ENCODE results near the gene RNF141.

RNF141 gene

GRCh38 chr11:10485646-10486045 is 55.3 kb downstream of the RNF141 start:
- Histone ChIP-seq H3K4me3 (no peak overlapping the region), H3K36me3 (ENCODE audit: insufficient read depth, low read length) (no peaks in the 10 kb centered on the region), H3K27ac (no peak overlapping the region), H3K9me3 (ENCODE audit: low read depth, low read length) (no peaks in the 10 kb centered on the region), H3K9ac (ENCODE audit: insufficient read length) (no peak overlapping the region)
- no peak for TF ChIP-seq FOXP2 (optimal IDR thresholded peaks at IDR 0.05; ENCODE audit: control extremely low read depth, extremely low read length, insufficient read depth)
- TF ChIP-seq EZH2 (IDR thresholded peaks at IDR 0.05), result no peak
- no peak for TF ChIP-seq POLR2AphosphoS5 (IDR thresholded peaks at IDR 0.05; ENCODE audit: borderline replicate concordance, low read depth, low read length)
- no peak for DNase-seq (ENCODE audit: low read depth, low spot score)

DNA sequence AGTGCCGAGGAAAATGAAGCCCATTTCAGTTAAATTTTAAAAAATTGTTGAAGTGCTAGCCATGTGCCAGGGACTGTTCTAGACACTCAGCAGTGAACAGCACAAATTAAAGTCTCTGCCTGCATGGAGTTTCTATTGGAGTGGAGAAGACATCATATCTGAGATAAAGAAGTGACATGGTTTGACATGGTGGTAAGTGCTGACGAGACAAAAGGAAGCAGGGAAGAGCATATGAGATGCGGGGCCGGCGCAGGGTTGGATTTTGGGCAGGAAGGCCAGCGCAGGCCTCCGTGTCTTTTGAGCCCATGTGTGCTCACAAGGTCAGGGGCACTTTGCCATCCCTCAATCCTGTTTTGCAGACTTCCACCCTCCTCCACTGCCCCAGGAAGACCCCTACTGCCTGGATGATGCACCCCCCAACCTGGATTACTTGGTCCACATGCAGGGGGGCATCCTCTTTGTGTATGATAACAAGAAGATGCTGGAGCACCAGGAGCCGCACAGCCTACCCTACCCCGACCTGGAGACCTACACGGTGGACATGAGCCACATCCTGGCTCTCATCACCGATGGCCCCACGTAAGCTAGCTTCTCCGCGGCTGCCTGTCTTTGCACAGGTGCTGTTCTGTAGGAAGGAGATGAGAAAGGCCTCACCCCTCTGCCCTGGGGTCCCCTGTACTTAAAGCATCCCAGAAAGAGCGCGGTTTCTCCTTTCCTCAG is 56.4 kb downstream of the RNF141 start:
- DNase-seq (ENCODE audit: low read depth, low spot score), result no peak

GRCh38 chr11:10483584-10483983 is 57.4 kb downstream of the RNF141 start:
- no peak overlapping the region for H3K4me3 ChIP-seq
- H3K27ac ChIP-seq, result no peak overlapping the region
- H3K36me3 ChIP-seq (ENCODE audit: insufficient read depth, low read length), result no peaks in the 10 kb centered on the region
- TF ChIP-seq FOXP2 (optimal IDR thresholded peaks at IDR 0.05; ENCODE audit: control extremely low read depth, extremely low read length, insufficient read depth), result no peak
- DNase-seq (ENCODE audit: low read depth, low spot score), result no peak
- no peak overlapping the region for H3K9ac ChIP-seq (ENCODE audit: insufficient read length)
- no peaks in the 10 kb centered on the region for H3K9me3 ChIP-seq (ENCODE audit: low read depth, low read length)

More for the DNA sequence above, 56.4 kb downstream of the RNF141 start:
- TF ChIP-seq POLR2AphosphoS5 (IDR thresholded peaks at IDR 0.05; ENCODE audit: borderline replicate concordance, low read depth, low read length), result no peak
- TF ChIP-seq FOXP2 (optimal IDR thresholded peaks at IDR 0.05; ENCODE audit: control extremely low read depth, extremely low read length, insufficient read depth), result no peak
- TF ChIP-seq EZH2 (IDR thresholded peaks at IDR 0.05), result no peak
- no peaks in the 10 kb centered on the region for H3K36me3 ChIP-seq (ENCODE audit: insufficient read depth, low read length)
- H3K9ac ChIP-seq (ENCODE audit: insufficient read length), result no peak overlapping the region
- H3K4me3 ChIP-seq, result no peak overlapping the region
- H3K9me3 ChIP-seq (ENCODE audit: low read depth, low read length), result no peaks in the 10 kb centered on the region
- no peak overlapping the region for H3K27ac ChIP-seq

DNA sequence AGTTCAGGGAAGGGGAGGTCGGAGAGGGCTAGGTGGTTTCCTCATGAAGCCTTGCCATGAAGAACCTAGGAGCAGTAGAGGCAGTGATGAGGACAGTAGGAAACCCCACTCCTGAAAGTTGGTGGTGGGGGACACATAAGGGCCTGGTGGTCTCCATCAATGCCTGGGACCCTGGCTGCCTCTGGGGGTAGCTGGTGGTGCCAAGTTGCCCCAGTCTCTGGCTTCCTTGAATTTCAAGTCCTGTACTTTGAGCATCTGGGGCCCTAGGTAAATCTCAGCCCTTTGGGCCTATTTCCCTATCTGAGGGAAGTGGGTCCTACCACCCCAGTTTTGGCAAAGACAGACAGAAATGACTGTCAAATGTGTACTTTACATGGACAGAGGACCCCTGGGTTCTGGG is 57.8 kb downstream of the RNF141 start:
- no peak for DNase-seq (ENCODE audit: low read depth, low spot score)
- no peak overlapping the region for H3K4me3 ChIP-seq
- H3K9me3 ChIP-seq (ENCODE audit: low read depth, low read length), result no peaks in the 10 kb centered on the region
- no peaks in the 10 kb centered on the region for H3K36me3 ChIP-seq (ENCODE audit: insufficient read depth, low read length)
- no peak for TF ChIP-seq FOXP2 (optimal IDR thresholded peaks at IDR 0.05; ENCODE audit: control extremely low read depth, extremely low read length, insufficient read depth)
- no peak for TF ChIP-seq POLR2AphosphoS5 (IDR thresholded peaks at IDR 0.05; ENCODE audit: borderline replicate concordance, low read depth, low read length)
- no peak for TF ChIP-seq EZH2 (IDR thresholded peaks at IDR 0.05)
- H3K9ac ChIP-seq (ENCODE audit: insufficient read length), result no peak overlapping the region
- H3K27ac ChIP-seq, result no peak overlapping the region

GRCh38 chr11:10481560-10482349 is 59.2 kb downstream of the RNF141 start:
- H3K36me3 ChIP-seq (ENCODE audit: insufficient read depth, low read length), result no peaks in the 10 kb centered on the region
- no peak for TF ChIP-seq FOXP2 (optimal IDR thresholded peaks at IDR 0.05; ENCODE audit: control extremely low read depth, extremely low read length, insufficient read depth)
- H3K9me3 ChIP-seq (ENCODE audit: low read depth, low read length), result no peaks in the 10 kb centered on the region
- no peak overlapping the region for H3K9ac ChIP-seq (ENCODE audit: insufficient read length)
- H3K4me3 ChIP-seq, result no peak overlapping the region
- no peak overlapping the region for H3K27ac ChIP-seq
- no peak for DNase-seq (ENCODE audit: low read depth, low spot score)

DNA sequence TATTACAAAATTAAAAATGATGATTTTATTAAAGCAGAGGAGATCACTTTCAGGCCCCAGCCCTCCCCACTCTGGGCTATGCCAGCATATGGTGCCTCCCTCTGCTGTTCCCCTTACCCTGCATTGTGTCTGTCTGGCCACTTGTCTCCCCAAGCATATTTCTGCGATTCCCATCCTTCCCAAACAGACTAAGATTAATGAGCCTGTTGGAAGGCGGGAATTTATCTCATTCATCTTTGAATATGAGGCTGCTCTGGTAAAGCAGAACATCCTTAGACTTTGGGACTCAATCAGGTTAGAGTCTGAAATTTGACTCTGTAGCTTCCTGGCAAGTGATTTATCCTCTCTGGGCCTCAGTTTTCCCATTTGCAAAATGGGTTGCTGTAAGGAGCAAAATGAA is 60.2 kb downstream of the RNF141 start:
- Histone ChIP-seq H3K27ac (no peak overlapping the region), H3K9me3 (ENCODE audit: low read depth, low read length) (no peaks in the 10 kb centered on the region), H3K36me3 (ENCODE audit: insufficient read depth, low read length) (no peaks in the 10 kb centered on the region), H3K9ac (ENCODE audit: insufficient read length) (no peak overlapping the region), H3K4me3 (no peak overlapping the region)
- DNase-seq (ENCODE audit: low read depth, low spot score), result no peak
- TF ChIP-seq FOXP2 (optimal IDR thresholded peaks at IDR 0.05; ENCODE audit: control extremely low read depth, extremely low read length, insufficient read depth) (no peak), POLR2AphosphoS5 (IDR thresholded peaks at IDR 0.05; ENCODE audit: borderline replicate concordance, low read depth, low read length) (no peak), EZH2 (IDR thresholded peaks at IDR 0.05) (no peak)

DNA sequence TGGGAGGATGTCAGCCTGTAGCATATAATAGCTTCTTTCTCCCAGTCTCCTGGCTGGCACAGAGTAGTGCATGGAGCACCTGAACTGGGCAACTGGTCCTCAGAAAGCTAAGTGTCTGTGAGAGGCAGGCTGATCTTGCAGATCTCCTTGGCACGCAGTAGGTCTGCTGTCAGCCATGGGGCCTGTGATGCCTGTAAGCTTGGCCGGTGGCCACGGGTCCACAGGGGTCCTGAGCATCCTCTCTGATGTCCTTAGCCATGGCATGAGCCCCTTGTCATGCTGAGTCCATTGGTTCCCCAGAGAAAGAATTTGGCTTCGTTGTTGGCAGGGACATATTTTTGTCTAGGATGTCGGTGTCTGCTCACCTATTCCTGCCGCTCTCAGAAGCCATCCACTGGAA is 61.0 kb downstream of the RNF141 start:
- TF ChIP-seq POLR2AphosphoS5 (IDR thresholded peaks at IDR 0.05; ENCODE audit: borderline replicate concordance, low read depth, low read length) (no peak), FOXP2 (optimal IDR thresholded peaks at IDR 0.05; ENCODE audit: control extremely low read depth, extremely low read length, insufficient read depth) (no peak), EZH2 (IDR thresholded peaks at IDR 0.05) (no peak)
- H3K9me3 ChIP-seq (ENCODE audit: low read depth, low read length), result no peaks in the 10 kb centered on the region
- no peak for DNase-seq (ENCODE audit: low read depth, low spot score)
- no peaks in the 10 kb centered on the region for H3K36me3 ChIP-seq (ENCODE audit: insufficient read depth, low read length)
- no peak overlapping the region for H3K27ac ChIP-seq
- H3K4me3 ChIP-seq, result no peak overlapping the region
- no peak overlapping the region for H3K9ac ChIP-seq (ENCODE audit: insufficient read length)

GRCh38 chr11:10478574-10479550 is 62.1 kb downstream of the RNF141 start:
- no peak for DNase-seq (ENCODE audit: low read depth, low spot score)
- TF ChIP-seq POLR2AphosphoS5 (IDR thresholded peaks at IDR 0.05; ENCODE audit: borderline replicate concordance, low read depth, low read length), result no peak
- Histone ChIP-seq H3K9me3 (ENCODE audit: low read depth, low read length) (no peaks in the 10 kb centered on the region), H3K9ac (ENCODE audit: insufficient read length) (no peak overlapping the region), H3K36me3 (ENCODE audit: insufficient read depth, low read length) (no peaks in the 10 kb centered on the region), H3K4me3 (no peak overlapping the region), H3K27ac (no peak overlapping the region)

Measured in SK-N-MC (cell line).